GM18867 (cell line): Measurements from ENCODE around the gene KCNH6.

Experiments
- ATAC-seq: cut with Tn5 transposase; IDR thresholded peaks from one replicate; pipeline ENCODE4 v1.9.1; 2021; ENCODE audit warnings: mild to moderate bottlenecking, moderate library complexity; ENCODE audit not compliant: unreplicated experiment

The KCNH6 gene

GRCh38 chr17:63486317-63487013 lies 36.7 kb upstream of the KCNH6 start:
- ATAC-seq = no peak

GRCh38 chr17:63487014-63487339 lies 36.2 kb upstream of the KCNH6 start:
- no peak for ATAC-seq

GRCh38 chr17:63488851-63489250 lies 34.3 kb upstream of the KCNH6 start:
- ATAC-seq = no peak

DNA sequence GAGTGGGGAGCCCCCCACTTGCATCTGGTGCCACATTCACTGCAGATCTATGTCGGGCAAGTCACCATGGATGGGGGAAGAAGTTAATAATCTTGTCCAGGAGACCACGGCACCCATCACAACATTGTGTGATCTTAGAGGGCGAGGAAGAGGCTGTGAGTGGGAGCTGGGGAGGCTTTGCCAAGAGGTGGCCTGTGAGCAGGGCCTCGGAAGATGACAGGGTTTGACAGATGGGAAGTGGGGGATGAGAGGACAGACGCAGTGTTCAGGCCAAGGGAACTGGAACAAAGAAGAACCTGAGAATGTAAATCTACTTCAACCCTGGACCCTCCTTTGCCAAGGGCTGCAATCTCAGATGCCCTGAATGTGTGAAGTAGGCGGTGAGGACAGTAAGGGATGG lies 33.9 kb upstream of the KCNH6 start:
- ATAC-seq = no peak

DNA sequence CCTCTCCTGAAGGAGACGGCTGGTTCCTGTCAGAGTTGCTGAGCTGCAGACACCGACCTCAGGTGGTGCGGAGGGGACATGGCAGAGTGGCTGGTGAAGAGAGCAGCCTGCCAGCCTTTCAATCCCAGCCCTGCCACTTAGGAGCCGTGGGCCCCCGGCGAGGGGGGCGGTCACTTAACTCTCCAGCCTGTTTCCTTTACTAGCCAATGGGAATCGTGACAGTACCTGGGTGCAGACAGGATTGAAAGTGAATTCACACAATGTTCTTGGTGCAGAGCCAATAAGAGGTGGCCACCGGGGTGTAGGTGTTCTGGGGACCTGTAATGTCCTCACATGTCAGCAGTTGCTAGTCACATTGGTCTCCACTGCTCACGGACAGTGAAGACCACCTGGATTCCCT lies 32.8 kb upstream of the KCNH6 start:
- no peak for ATAC-seq

- no peak for ATAC-seq
Observed at GRCh38 chr17:63490858-63491400, 32.2 kb upstream of the KCNH6 start.

- no peak for ATAC-seq
Observed at GRCh38 chr17:63491413-63491812, 31.7 kb upstream of the KCNH6 start.

DNA sequence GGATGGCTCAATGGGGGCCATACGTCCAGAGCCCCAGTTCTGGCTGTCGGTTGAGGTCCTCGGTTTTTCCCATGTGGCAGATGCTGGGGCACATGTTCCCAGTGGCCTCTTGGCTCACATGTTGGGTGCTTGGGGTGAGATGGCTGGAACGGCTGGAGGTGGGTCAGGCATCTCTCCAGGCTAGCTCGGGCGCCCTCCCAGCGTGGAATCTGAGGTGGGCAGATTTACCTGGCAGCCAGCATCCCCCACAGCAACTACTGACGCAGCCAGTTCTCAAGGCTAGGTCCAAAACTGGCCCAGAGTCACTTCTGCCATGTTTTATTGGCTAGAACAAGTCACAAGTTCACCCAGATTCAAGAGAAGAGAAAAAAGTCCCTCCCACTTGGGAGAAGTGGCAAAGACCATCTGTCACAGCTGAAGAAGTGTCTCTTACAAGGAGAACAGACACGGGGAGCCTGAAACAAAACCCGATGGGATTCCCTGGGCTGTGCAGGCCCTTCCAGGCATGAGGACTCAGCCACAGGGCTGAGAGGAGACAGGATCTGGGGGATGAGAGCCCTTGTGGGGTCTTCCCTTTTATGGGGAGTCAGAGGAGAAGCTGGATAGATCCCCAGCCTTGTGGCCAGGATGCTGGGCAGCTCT lies 31.1 kb upstream of the KCNH6 start:
- no peak for ATAC-seq

GRCh38 chr17:63492940-63493339 lies 30.2 kb upstream of the KCNH6 start:
- ATAC-seq = no peak

GRCh38 chr17:63493411-63493810 lies 29.7 kb upstream of the KCNH6 start:
- ATAC-seq = no peak

DNA sequence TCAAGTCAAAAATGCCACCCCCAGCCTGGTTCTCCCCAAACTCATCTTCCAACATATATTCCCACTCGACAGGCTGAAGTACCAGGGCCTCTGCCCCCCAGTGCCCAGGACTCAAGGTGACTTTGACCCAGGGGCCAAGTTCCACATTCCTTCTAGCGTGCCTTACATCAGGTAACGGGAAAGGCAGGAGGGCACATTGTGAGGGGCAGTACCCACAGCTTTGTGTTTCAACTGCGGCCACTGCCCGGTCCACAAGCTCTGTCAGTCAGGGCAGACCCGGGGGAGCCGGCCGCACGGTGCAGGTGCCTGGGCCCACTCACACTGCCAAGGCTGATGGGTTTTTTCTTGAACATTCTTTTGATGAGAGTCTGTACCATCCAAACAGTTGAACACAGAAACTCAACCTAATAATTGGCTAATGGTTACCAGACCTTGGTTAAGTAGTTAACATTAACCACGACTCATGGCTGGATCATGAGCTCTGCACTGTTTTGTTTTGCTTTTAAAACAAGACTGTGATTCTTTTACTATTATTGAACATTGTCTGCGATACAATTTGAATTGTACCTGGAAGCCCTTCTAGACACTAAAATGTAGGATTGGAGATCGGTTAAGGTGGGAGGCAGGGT lies 28.7 kb upstream of the KCNH6 start:
- ATAC-seq = no peak

GRCh38 chr17:63495491-63495890 lies 27.7 kb upstream of the KCNH6 start:
- no peak for ATAC-seq

DNA sequence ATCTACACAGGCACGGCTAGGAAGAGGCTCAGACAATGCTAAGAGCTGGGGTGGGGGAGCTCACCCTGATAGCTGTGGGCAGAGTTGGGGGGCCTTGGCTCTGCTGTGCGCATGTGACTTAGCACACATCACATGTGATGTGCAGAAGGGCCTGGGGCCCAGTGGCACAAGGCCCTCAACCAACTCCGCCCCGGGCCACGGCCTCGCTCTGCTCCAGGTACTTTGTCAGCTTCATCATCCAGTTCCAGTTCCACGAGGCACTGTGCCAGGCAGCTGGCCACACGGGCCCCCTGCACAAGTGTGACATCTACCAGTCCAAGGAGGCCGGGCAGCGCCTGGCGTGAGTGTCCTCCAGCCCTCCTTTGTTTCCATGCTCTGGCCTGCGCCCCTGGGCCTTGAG lies 27.0 kb upstream of the KCNH6 start:
- no peak for ATAC-seq

DNA sequence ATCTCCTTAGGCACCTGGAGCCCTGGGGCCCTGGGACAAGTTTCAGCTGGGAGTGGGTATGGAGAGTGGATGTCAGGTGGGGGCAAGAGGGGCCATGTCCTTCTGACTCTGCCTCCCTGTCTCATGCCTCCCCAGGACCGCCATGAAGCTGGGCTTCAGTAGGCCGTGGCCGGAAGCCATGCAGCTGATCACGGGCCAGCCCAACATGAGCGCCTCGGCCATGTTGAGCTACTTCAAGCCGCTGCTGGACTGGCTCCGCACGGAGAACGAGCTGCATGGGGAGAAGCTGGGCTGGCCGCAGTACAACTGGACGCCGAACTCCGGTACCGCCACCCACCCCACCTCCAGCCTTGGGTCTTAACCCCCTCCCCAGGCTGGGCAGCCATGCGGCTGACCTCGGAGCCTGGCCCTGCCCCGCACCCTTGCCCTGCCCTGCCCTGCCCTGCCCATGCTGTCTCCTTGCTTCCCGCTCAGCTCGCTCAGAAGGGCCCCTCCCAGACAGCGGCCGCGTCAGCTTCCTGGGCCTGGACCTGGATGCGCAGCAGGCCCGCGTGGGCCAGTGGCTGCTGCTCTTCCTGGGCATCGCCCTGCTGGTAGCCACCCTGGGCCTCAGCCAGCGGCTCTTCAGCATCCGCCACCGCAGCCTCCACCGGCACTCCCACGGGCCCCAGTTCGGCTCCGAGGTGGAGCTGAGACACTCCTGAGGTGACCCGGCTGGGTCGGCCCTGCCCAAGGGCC lies 26.3 kb upstream of the KCNH6 start:
- no peak for ATAC-seq

DNA sequence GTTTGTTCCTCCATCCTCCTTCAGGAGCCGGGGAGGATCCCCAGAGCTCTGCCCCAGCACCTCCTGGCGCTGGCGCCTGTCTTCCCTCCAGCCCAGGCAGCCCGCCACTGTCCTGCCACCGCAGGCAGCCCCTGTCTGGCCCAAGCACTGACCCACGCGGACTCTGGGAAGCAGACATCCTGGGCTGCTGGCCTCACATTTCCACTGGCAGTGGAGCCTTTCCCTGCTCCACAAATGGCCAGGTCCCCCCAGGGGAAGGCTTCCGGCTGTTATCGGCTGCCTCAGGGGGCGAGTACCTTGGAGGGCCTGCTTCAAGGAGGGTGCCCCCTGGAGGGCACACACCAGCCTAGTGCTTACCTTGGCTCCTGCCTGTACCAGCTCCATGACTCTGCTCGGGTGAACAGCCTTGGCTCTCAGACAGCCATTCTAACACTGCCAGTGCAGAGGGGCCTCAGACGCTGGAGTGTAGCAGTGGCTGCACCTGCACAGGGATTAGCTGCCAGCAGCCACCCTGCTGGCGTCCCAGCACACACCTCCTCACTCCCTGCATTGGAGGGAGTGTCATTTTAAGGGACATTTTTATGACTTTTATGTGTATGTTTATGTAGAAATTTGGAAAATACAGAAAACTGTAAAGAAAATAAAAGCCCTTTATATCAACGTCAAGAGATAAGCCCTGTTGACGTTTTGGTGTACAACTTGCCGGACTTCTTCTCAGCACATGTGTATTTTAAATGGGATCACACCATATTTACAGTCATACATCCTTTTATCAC lies 25.3 kb upstream of the KCNH6 start:
- ATAC-seq = no peak

DNA sequence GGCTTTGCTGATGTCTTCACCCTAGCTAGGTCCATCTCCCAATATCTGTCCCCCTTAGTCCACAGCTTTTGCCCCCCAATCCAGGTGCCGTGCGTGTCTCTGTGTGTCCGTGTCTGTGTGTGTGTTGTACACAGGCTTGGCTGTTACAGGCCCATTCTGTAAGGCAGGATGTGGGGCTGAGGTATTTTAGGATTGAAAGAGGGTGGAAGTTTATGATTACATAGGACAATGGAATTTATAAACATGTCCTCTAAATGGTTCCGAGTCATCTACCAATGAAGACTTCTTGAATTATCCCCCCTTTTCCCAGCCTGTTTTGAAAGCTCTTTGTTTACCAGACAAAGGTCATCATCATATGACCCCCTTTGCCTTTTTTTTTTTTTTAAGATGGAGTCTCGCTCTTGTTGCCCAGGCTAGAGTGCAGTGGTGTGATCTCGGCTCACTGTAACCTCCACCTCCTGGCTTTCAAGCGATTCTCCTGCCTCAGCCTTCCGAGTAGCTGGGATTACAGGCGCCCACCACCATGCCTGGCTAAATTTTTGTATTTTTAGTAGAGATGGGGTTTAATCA lies 24.4 kb upstream of the KCNH6 start:
- ATAC-seq = no peak

DNA sequence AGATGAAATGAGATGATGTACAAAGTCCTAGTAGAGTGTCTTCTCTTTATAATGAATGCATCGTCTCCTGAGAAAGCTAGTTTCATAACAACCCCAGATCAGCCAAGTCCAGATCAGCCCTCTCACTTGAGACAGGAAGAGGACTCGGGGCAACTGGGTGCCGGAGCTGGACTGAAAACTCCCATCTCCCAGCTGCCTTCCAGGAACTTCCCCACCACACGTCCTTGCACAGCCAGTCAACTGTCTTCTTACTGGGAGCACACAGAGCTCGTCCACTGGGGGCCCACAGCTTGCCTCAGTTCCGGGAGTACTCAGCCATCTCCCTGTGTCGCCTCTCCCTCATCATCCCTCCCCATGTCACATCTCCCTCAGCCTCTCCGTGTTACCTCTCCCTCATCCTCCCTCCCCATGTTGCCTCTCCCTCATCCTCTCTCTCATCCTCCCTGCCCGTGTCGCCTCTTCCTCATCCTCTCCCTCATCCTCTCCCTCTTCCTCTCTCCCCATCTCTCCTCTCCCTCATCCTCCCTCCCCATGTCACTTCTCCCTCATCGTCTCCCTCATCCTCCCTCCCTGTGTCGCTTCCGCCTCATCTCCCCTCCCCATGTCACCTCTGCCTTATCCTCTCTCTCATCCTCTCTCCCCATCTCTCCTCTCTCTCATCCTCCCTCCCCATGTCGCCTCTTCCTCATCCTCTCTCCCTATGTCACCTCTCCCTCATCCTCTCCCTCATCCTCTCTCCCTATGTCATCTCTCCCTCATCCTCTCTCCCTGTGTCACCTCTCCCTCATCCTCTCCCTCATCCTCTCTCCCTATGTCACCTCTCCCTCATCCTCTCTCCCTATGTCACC lies 22.4 kb upstream of the KCNH6 start:
- no peak for ATAC-seq

DNA sequence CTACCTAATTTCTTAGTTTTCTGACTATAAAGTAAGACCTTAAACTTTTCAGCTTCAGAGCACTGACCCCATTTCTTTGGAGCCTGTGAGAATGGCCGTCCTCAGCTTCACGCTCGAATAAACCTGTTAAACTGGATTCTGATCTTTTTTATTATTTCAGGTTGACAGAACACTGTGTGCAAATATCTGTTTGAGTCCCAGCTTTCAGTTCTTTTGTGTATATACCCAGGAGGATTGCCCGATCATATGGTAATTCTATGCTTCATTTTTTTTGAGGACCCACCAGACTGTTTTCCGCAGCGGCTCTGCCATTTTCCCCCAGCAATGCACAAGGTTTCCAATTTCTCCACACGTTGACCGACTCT lies 19.8 kb upstream of the KCNH6 start:
- ATAC-seq = no peak

DNA sequence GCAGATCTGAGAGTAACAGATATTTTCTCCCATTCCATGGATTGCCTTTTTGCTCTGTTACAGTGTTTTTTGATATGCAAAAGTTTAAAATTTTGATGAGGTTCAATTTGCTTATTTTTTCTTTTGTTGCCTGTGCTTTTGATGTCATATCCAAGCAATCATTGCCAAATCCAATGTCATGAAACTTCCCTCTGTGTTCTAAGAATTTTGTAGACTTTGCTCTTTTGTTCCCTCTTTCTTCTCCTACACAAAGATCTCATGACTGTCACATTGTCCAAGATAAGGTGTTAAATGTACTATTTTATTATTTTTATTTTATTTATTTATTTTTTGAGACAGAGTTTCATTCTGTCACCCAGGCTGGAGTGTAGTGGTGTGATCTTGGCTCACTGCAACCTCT lies 18.9 kb upstream of the KCNH6 start:
- ATAC-seq = no peak

DNA sequence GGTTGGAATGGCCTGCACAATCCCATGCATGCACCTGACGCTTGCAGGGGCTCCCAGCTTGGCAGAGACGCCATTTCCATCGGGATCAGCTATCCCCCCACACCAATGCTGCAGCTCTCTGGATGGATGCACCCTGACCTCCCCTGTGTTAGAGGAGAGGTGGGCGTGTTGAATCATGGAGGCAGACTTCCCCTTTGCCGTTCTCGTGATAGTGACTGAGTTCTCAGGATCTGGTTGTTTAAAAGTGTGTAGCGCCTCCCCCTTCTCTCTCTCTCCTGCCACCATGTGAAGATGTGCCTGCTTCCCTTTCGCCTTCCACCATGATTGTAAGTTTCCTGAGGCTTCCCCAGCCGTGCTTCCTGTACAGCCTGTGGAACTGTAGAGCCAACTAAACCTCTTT lies 17.8 kb upstream of the KCNH6 start:
- no peak for ATAC-seq
